ENCODE measurements around the gene ZNF280D. TPM values are rescaled to one million over a fixed set of nuclear protein-coding genes. Genes with fewer than 3 reads are reported as not detected.

Gene ZNF280D
- total and polyA plus RNA-seq, 2 of the 4 experiments (the other 2 are of a cell fraction) = 8.3 to 21.0 TPM

DNA sequence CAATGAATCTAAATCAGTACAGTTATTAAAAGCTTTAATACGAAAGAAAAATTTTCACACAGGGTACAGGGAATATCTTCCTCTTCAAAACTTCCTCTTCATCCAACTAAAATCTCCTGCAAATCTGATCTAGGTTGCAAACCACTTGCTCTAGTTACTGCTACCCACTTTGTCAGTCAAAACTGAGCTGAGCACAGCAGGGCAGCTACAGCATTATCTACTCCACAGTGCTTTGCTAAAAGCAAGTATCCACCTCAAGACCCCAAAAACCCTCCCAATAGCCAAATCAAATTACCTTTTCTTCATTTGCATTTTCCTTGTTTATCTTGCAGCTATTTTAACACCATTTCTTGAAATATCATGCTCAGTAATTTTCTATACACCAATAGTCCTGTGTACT lies 14.7 kb downstream of the ZNF280D start:
- H2AFZ ChIP-seq (replicated peaks; ENCODE audit: low read length, poor library complexity) = no peak overlapping the region
- no peaks in the 10 kb centered on the region for H3K4me1 ChIP-seq (ENCODE audit: control insufficient read depth, insufficient read depth, low read length)
- H3K9me3 ChIP-seq (ENCODE audit: control insufficient read depth, insufficient read depth, low read length) = no peaks in the 10 kb centered on the region
- CTCF ChIA-PET = interaction anchor here (0.6 to 0.7 kb wide), 2 partner anchors 16 to 403 kb away, joined by 3 to 4 read pairs; no protein-coding TSS in a partner anchor
- no peak overlapping the region for H3K27ac ChIP-seq (ENCODE audit: insufficient read depth, low read length)
- no peak overlapping the region for H3K4me3 ChIP-seq (ENCODE audit: insufficient read depth, low read depth, low read length)
- H3K36me3 ChIP-seq (ENCODE audit: control insufficient read depth, insufficient read depth, low read length) = peaks cover 2% of the 10 kb centered on the region; the same call in 1 of the 2 replicates
- no TSS peak for BruUV-seq (replicated peaks)
- H3K27me3 ChIP-seq (ENCODE audit: control insufficient read depth, insufficient read depth, low read length) = no peaks in the 10 kb centered on the region
- no peak overlapping the region for H3K18ac ChIP-seq (ENCODE audit: low read depth, low read length)
- H2AK5ac ChIP-seq (ENCODE audit: low read depth, low read length) = no peak overlapping the region
- H3K23ac ChIP-seq (ENCODE audit: low read depth, low read length) = peak overlapping the region; percentile 44; the same call in 1 of the 2 replicates
- dilution Hi-C loops (cut with HindIII; ENCODE audit: low sequenced_read_pairs, unreplicated experiment) = no loop called here
- H3K79me1 ChIP-seq (ENCODE audit: low read depth in 1 of 2, low read length in 2 of 2) = peaks cover 22 to 63% of the 10 kb centered on the region in 2 experiments
- H4K20me1 ChIP-seq (ENCODE audit: insufficient read depth, low read length) = peaks cover 26% of the 10 kb centered on the region; the same call in 1 of the 2 replicates
- no peaks in the 10 kb centered on the region for H3K9me1 ChIP-seq (ENCODE audit: insufficient read depth, low read length)
- no peak for DNase-seq
- ATAC-seq (ENCODE audit: low read depth) = no peak
- H2BK20ac ChIP-seq (ENCODE audit: low read depth, low read length) = no peak overlapping the region
- H4K5ac ChIP-seq (ENCODE audit: low read depth, low read length) = no peak overlapping the region
- H2AK9ac ChIP-seq (replicated peaks; ENCODE audit: low read depth, low read length, poor library complexity) = no peak overlapping the region
- no peak overlapping the region for H2BK120ac ChIP-seq (ENCODE audit: low read depth, low read length)
- no peak overlapping the region for H3K4ac ChIP-seq (ENCODE audit: low read depth, low read length)
- no peak overlapping the region for H3K14ac ChIP-seq (replicated peaks; ENCODE audit: low read depth, low read length)
- no peak overlapping the region for H2BK15ac ChIP-seq (ENCODE audit: low read depth, low read length)
- no peak overlapping the region for H3K56ac ChIP-seq (ENCODE audit: extremely low read depth, insufficient read depth, low read length)
- no peak overlapping the region for H3K9ac ChIP-seq (ENCODE audit: low read depth, low read length)
- intact Hi-C loops (cut with micrococcal nuclease) = no loop called here
- in situ Hi-C loops (cut with MboI; ENCODE audit: low sequenced_read_pairs) = no loop called here
- no peak overlapping the region for H2BK5ac ChIP-seq (ENCODE audit: low read depth, low read length, poor library complexity, severe bottlenecking)
- 80% methylated on average over 1 of the region's 1 CpG; no CpG with 5 or more reads in 1 of the 2 experiments for WGBS, 2 experiments (ENCODE audit: extremely low coverage in 2 of 2, insufficient read length in 1 of 2)
- no peak overlapping the region for H4K8ac ChIP-seq (ENCODE audit: low read depth in 2 of 2, low read length in 2 of 2)
- H3K4me2 ChIP-seq (ENCODE audit: low read depth, low read length) = no peak overlapping the region
- no peak overlapping the region for H4K91ac ChIP-seq (ENCODE audit: insufficient read depth, low read depth, low read length)
- TF ChIP-seq CHD1 (IDR thresholded peaks at IDR 0.05; ENCODE audit: low read depth, low read length) (no peak), FOS (IDR thresholded peaks at IDR 0.05; ENCODE audit: low read depth, low read length) (no peak), CEBPB (IDR thresholded peaks at IDR 0.05; ENCODE audit: low read depth, low read length) (no peak), BHLHE40 (IDR thresholded peaks at IDR 0.05; ENCODE audit: low read depth, low read length) (no peak), POLR2A (IDR thresholded peaks at IDR 0.05; ENCODE audit: low read depth, low read length) (no peak)
- POLR2A ChIA-PET (ENCODE audit: unreplicated experiment) = no interaction called here
